Activated CD4-positive, alpha-beta T cell treated with anti-CD3 and anti-CD28 coated beads, Interleukin-2, amount 10 ng/mL, durations not matched to agents 24 days and 14 days (primary cell): ENCODE results near the gene ADK. TPM values are rescaled to one million over a fixed set of nuclear protein-coding genes. Genes with fewer than 3 reads are reported as not detected.

Experiments used
- DNase-seq: peaks from one replicate; pipeline ENCODE4 v3.0.0; 2022
- H3K27ac Mint-ChIP-seq: one replicate; pipeline ENCODE4 v1.8.0; 2022; ENCODE audit warnings: mild to moderate bottlenecking, mixed read lengths
- H3K27me3 Mint-ChIP-seq: one replicate; pipeline ENCODE4 v1.8.0; 2022; ENCODE audit warnings: mixed read lengths
- H3K36me3 Mint-ChIP-seq: one replicate; pipeline ENCODE4 v1.8.0; 2022; ENCODE audit warnings: low read depth, mild to moderate bottlenecking, mixed read lengths
- H3K4me1 Mint-ChIP-seq: one replicate; pipeline ENCODE4 v1.8.0; 2021; ENCODE audit warnings: mixed read lengths
- H3K4me3 Mint-ChIP-seq: one replicate; pipeline ENCODE4 v1.8.0; 2022; ENCODE audit warnings: mild to moderate bottlenecking, moderate library complexity, mixed read lengths
- H3K9me3 Mint-ChIP-seq: one replicate; pipeline ENCODE4 v1.8.0; 2021; ENCODE audit warnings: mixed read lengths
- intact Hi-C: fragments of 100-400 bp; cut with micrococcal nuclease; formaldehyde crosslinking; loops from one replicate; pipeline ENCODE4 v1.15.1; 2023
- total RNA-seq: library from RNA; stranded (reverse); gene quantifications from 2 replicates; pipeline ENCODE4 v1.2.3, GENCODE V29; 2022

The ADK gene
- total RNA-seq, 1 donor from 2014 or later, result 54.8 TPM

DNA sequence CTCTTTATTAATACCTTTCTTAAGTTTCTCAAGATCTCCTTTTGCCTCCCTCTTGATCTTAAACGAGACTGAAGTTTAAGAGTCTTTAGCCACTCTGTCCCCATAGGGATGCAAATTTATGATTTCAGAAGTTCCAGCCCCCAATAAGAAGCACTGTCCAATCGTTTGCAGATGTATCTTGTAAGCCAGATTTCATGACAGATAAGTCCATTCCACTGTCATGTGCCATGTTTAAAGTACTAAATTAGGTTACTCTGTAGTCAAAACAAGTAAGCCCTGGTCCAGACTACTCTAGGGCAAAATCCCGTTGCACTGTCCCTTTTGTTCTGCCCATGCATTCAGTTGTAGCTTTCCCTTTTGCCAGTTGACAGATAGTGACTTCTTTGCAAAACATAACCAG, 518.2 kb downstream of the ADK start:
- peaks cover 6% of the 10 kb centered on the region for H3K9me3 Mint-ChIP-seq
- no peak overlapping the region for H3K27ac Mint-ChIP-seq
- no peaks in the 10 kb centered on the region for H3K27me3 Mint-ChIP-seq
- peaks cover 27% of the 10 kb centered on the region for H3K36me3 Mint-ChIP-seq
- H3K4me1 Mint-ChIP-seq, result no peaks in the 10 kb centered on the region
- no peak for DNase-seq
- intact Hi-C loops, result no loop called here
- no peak overlapping the region for H3K4me3 Mint-ChIP-seq

DNA sequence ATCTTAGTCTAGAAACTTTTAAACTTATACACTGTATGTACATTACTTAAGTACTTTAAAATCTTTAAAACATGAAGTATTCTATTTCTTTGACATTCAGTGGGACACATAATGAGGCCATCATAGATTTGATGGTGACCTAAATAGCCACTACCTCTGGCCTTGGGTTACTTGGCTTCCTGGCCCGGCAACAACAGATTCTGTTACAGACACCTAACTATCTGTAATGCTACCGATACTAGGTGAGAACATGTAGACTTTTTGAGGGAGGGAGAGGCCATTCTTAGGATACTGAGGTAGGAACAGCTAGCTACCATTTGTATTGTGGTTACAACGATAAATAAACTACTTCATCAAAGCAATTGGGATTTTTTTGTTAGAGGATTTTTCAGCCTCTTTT, 520.7 kb downstream of the ADK start:
- H3K36me3 Mint-ChIP-seq, result peaks cover 35% of the 10 kb centered on the region
- no peak overlapping the region for H3K27ac Mint-ChIP-seq
- intact Hi-C loops, result no loop called here
- H3K4me3 Mint-ChIP-seq, result no peak overlapping the region
- peaks cover 6% of the 10 kb centered on the region for H3K9me3 Mint-ChIP-seq
- no peaks in the 10 kb centered on the region for H3K27me3 Mint-ChIP-seq
- no peak for DNase-seq
- H3K4me1 Mint-ChIP-seq, result no peaks in the 10 kb centered on the region

DNA sequence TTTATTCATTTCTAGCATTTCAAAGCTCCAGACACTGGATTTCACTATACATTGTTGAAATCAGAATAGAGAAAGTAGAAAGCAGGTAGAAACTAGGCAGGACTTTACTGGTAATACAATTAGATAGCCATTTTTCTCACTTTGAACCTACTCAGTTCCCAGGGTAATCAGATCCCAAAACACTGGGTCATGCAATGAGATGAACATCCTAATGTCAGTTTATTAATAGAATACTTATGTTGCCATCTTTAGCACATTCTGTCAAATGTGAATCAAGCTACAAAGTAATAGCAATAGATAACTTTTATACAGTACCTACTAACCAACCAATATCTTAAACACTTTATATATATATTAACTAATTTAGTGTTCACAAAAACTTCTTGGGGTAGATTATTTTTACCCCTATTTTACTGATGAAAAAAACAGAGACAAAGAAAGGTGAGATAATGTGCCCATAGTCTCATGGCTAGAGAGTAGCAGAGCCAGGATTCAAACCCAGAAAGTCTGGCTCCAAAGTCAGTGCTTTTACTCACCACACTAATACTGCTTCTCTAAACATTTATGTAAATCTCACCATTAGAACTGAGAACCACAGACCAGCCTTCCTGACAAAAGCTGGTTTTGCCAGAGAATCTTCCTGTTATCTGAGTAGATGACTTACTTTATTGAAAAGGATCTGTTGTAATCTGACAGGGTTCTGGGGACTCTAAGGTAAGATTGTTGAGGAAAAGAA, 521.6 kb downstream of the ADK start:
- Mint-ChIP-seq H3K27me3 (no peaks in the 10 kb centered on the region), H3K27ac (peak overlapping the region; percentile 11), H3K36me3 (peaks cover 39% of the 10 kb centered on the region), H3K9me3 (peaks cover 6% of the 10 kb centered on the region), H3K4me1 (peaks cover 3% of the 10 kb centered on the region), H3K4me3 (no peak overlapping the region)
- intact Hi-C loops, result no loop called here
- DNase-seq, result no peak

DNA sequence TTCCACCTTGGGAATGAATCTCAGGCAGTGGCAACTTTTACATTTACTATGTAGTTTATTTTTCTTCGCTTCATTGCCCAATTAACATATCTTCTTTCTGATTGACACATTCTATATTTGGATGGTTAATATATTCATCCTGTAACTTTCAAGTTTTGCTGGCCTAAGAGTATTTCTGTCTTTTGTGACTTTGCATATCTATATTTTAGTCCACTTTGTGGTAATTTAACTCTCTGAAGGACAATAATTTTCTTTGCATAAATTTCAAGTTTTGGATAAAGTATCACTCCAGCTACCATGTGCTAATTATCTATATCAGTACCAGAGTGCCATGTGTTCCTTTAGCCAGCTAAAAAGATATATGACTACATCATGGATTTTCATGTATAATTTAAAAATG, 523.9 kb downstream of the ADK start:
- Mint-ChIP-seq H3K36me3 (peaks cover 42% of the 10 kb centered on the region), H3K4me3 (no peak overlapping the region), H3K27ac (no peak overlapping the region), H3K4me1 (peaks cover 4% of the 10 kb centered on the region), H3K9me3 (peaks cover 6% of the 10 kb centered on the region), H3K27me3 (no peaks in the 10 kb centered on the region)
- intact Hi-C loops, result no loop called here
- no peak for DNase-seq

DNA sequence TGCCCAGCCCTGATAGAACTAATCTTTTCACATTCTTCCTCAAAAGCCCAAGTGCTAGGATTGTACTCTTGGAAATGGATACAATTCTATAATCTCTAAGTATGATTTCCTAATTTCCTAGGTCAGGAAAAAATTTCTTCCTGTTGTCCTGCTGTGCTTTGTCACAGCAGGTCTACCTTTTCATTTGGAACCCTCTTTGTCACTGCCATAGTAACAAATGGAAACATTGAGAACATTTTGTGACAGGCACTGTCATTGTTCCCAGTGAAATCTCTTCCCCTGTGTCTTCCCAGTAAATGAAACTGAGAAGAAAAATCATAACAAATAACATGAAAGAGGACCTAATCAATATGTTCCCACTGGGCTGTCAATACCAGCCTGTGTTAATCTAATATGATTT, 524.5 kb downstream of the ADK start:
- H3K27ac Mint-ChIP-seq, result no peak overlapping the region
- peaks cover 42% of the 10 kb centered on the region for H3K36me3 Mint-ChIP-seq
- DNase-seq, result no peak
- intact Hi-C loops, result no loop called here
- no peak overlapping the region for H3K4me3 Mint-ChIP-seq
- H3K9me3 Mint-ChIP-seq, result peaks cover 6% of the 10 kb centered on the region
- H3K27me3 Mint-ChIP-seq, result no peaks in the 10 kb centered on the region
- peaks cover 4% of the 10 kb centered on the region for H3K4me1 Mint-ChIP-seq

GRCh38 chr10:74677951-74678350, 526.9 kb downstream of the ADK start:
- intact Hi-C loops, result no loop called here
- DNase-seq, result no peak
- no peak overlapping the region for H3K27ac Mint-ChIP-seq
- no peak overlapping the region for H3K4me3 Mint-ChIP-seq
- H3K36me3 Mint-ChIP-seq, result peaks cover 34% of the 10 kb centered on the region
- peaks cover 11% of the 10 kb centered on the region for H3K4me1 Mint-ChIP-seq
- H3K9me3 Mint-ChIP-seq, result peaks cover 3% of the 10 kb centered on the region
- no peaks in the 10 kb centered on the region for H3K27me3 Mint-ChIP-seq

- no peaks in the 10 kb centered on the region for H3K9me3 Mint-ChIP-seq
- H3K27ac Mint-ChIP-seq, result no peak overlapping the region
- H3K4me3 Mint-ChIP-seq, result no peak overlapping the region
- H3K27me3 Mint-ChIP-seq, result no peaks in the 10 kb centered on the region
- DNase-seq, result no peak
- H3K4me1 Mint-ChIP-seq, result peaks cover 11% of the 10 kb centered on the region
- H3K36me3 Mint-ChIP-seq, result peaks cover 20% of the 10 kb centered on the region
- intact Hi-C loops, result no loop called here
Observed at GRCh38 chr10:74681917-74682627, 531.1 kb downstream of the ADK start.

- intact Hi-C loops, result no loop called here
- Mint-ChIP-seq H3K36me3 (peaks cover 22% of the 10 kb centered on the region), H3K4me1 (peaks cover 6% of the 10 kb centered on the region), H3K27me3 (no peaks in the 10 kb centered on the region), H3K9me3 (no peaks in the 10 kb centered on the region), H3K27ac (no peak overlapping the region), H3K4me3 (no peak overlapping the region)
- DNase-seq, result no peak
Observed at GRCh38 chr10:74683067-74683466, 532.0 kb downstream of the ADK start.

GRCh38 chr10:74683621-74684364, 532.8 kb downstream of the ADK start:
- H3K9me3 Mint-ChIP-seq, result no peaks in the 10 kb centered on the region
- H3K4me1 Mint-ChIP-seq, result peaks cover 6% of the 10 kb centered on the region
- no peak overlapping the region for H3K27ac Mint-ChIP-seq
- H3K36me3 Mint-ChIP-seq, result peaks cover 21% of the 10 kb centered on the region
- H3K27me3 Mint-ChIP-seq, result no peaks in the 10 kb centered on the region
- no peak overlapping the region for H3K4me3 Mint-ChIP-seq
- intact Hi-C loops, result no loop called here
- DNase-seq, result no peak

DNA sequence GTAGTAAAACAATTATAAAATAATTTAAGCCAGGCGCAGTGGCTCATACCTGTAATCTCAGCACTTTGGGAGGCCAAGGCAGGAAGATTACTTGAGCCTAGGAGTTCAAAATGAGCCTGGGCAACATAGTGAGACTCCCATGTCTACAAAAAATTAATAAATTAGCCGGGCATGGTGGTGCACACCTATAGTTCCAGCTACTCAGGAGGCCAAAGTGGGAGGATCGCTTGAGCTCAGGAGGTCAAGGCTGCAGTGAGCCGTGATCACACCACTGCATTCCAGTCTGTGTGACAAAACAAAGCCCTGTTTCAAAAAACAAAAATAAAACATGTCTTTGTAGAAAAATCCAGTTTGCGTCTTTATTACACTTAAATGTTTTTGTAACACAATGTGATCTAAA, 533.4 kb downstream of the ADK start:
- Mint-ChIP-seq H3K9me3 (no peaks in the 10 kb centered on the region), H3K36me3 (peaks cover 21% of the 10 kb centered on the region), H3K4me1 (peaks cover 6% of the 10 kb centered on the region), H3K4me3 (no peak overlapping the region), H3K27ac (no peak overlapping the region), H3K27me3 (no peaks in the 10 kb centered on the region)
- intact Hi-C loops, result no loop called here
- DNase-seq, result no peak

DNA sequence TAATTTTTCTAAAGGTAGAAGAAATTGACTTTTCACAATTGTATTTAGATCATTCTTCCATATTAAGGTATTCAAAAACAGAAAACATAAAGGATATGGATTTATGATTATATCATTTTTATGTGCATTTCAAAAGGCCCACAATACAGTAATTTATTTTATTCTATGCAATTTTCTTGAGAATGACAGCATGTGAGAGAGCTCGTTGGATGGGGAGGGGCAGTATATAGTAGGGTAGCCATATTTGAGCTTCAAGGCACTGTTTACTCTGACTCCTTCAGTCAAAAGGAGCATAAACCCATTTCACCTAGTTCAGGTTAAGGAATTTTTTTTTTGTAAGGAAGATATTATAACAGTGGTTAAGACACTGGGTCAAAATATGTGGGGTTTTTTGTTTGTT, 534.5 kb downstream of the ADK start:
- DNase-seq, result no peak
- Mint-ChIP-seq H3K27ac (no peak overlapping the region), H3K9me3 (no peaks in the 10 kb centered on the region), H3K27me3 (no peaks in the 10 kb centered on the region), H3K4me3 (no peak overlapping the region), H3K4me1 (peaks cover 6% of the 10 kb centered on the region), H3K36me3 (peaks cover 21% of the 10 kb centered on the region)
- intact Hi-C loops, result no loop called here

- Mint-ChIP-seq H3K27ac (no peak overlapping the region), H3K27me3 (no peaks in the 10 kb centered on the region), H3K9me3 (no peaks in the 10 kb centered on the region), H3K4me3 (no peak overlapping the region), H3K4me1 (no peaks in the 10 kb centered on the region), H3K36me3 (peaks cover 11% of the 10 kb centered on the region)
- DNase-seq, result no peak
- intact Hi-C loops, result no loop called here
Observed at GRCh38 chr10:74690393-74690792, 539.4 kb downstream of the ADK start.

DNA sequence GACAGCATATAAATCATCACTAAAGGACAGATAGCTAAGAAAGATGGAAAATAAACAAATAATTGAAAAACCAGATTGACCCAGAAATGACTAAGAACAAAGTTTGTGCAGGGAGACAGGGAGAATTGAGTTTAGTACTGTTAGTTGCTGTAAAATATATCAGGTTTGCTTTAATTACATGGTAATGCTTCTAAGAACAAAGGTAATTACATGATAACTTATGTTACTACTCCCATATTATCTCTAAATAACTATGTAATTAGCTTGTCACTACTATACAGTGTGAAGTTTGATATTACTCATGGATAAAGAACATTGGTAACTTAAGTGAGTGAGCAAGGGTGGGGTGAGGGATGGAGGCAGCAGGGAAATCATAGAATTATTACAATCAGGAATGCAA, 540.1 kb downstream of the ADK start:
- no peaks in the 10 kb centered on the region for H3K27me3 Mint-ChIP-seq
- DNase-seq, result no peak
- intact Hi-C loops, result no loop called here
- no peak overlapping the region for H3K27ac Mint-ChIP-seq
- no peaks in the 10 kb centered on the region for H3K4me1 Mint-ChIP-seq
- no peaks in the 10 kb centered on the region for H3K9me3 Mint-ChIP-seq
- no peak overlapping the region for H3K4me3 Mint-ChIP-seq
- peaks cover 11% of the 10 kb centered on the region for H3K36me3 Mint-ChIP-seq

DNA sequence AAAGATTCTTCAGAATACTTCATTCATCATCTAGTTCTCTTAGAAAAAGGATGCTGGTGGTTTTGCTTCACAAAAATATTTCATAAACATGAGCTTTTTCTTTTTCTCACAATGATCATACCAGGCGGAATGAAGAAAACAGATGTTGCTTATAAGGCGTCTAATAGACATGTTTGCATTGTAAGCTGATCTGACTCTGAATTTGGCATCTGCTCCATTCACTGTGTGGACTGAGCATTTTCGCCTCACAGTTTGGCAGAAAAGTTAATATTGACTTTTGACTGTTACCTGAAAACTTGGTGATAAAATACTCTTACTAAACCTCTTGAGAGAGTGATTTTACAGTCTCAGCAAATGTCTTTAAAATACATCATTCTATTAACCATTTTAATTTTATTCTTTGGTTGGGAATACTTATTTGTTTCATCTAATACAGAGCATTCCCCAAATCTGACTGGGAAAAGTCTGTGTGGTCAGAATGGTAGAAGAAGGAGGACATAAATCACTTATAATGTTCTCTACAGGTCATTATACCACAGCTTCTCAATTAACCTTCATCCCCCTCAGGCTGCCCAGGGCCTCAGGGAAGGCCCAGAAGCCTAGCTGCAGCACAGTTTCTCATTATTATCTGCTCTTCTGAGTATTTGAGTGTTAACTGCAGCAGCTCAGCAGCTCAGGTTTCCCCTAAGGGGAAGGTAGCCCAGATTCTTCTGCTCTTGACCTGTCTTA, 553.8 kb downstream of the ADK start:
- Mint-ChIP-seq H3K27me3 (no peaks in the 10 kb centered on the region), H3K4me1 (no peaks in the 10 kb centered on the region), H3K36me3 (peaks cover 7% of the 10 kb centered on the region), H3K4me3 (no peak overlapping the region), H3K27ac (no peak overlapping the region), H3K9me3 (no peaks in the 10 kb centered on the region)
- no peak for DNase-seq
- intact Hi-C loops, result no loop called here
